H1 (cell line): ENCODE measurements around the gene RBM25. TPM values are rescaled to one million over a fixed set of nuclear protein-coding genes. Genes with fewer than 3 reads are reported as not detected.

Experiments used
- CTCF ChIA-PET: fragments of 300-600 bp; sonication (Branson Sonifier 250); formaldehyde crosslinking; loops from one replicate; lab custom pipeline; 2021; ENCODE audit not compliant: partially characterized antibody; lab: Charles Lee
- POLR2A ChIA-PET: fragments of 300-600 bp; sonication (Branson Sonifier 250); formaldehyde crosslinking; loops from one replicate; lab custom pipeline; 2021; ENCODE audit warnings: inconsistent platforms; ENCODE audit not compliant: partially characterized antibody; lab: Charles Lee
- DNase-seq, 2 experiments: peaks; one replicate each; pipeline versions ENCODE4 v3.0.0 to v3.0.0-alpha.2; 2010 to 2022; ENCODE audit warnings: low spot score in 2 of 2, low read depth in 1 of 2, mixed read lengths in 1 of 2
- FAIRE-seq: peaks from 2 replicates; lab custom pipeline; 2011; peaks lifted over from hg19 to GRCh38; lab: Jason Lieb, UNC
- H2AFZ ChIP-seq: 2 replicates; pipeline ENCODE4 v1.8.1; 2012; ENCODE audit warnings: low read length, inconsistent platforms
- H2AK5ac ChIP-seq: 2 replicates; pipeline ENCODE4 v1.6.1; 2013; ENCODE audit warnings: low read depth, low read length
- H2BK120ac ChIP-seq: replicated peaks from 2 replicates; pipeline ENCODE3; 2013; ENCODE audit warnings: low read depth, low read length, inconsistent platforms
- H2BK12ac ChIP-seq: 2 replicates; pipeline ENCODE4 v1.6.1; 2013; ENCODE audit warnings: low read depth, low read length
- H2BK15ac ChIP-seq: 2 replicates; pipeline ENCODE4 v1.6.1; 2013; ENCODE audit warnings: low read length
- H2BK20ac ChIP-seq: 2 replicates; pipeline ENCODE4 v1.6.1; 2013; ENCODE audit warnings: low read length
- H2BK5ac ChIP-seq: 2 replicates; pipeline ENCODE4 v1.6.1; 2013; ENCODE audit warnings: low read depth, low read length
- H3K14ac ChIP-seq: 2 replicates; pipeline ENCODE4 v1.6.1; 2013; ENCODE audit warnings: inconsistent platforms; ENCODE audit not compliant: insufficient read length
- H3K18ac ChIP-seq: 2 replicates; pipeline ENCODE4 v1.6.1; 2013; ENCODE audit warnings: low read length; ENCODE audit errors: extremely low read depth
- H3K23ac ChIP-seq: 2 replicates; pipeline ENCODE4 v1.6.1; 2013; ENCODE audit warnings: inconsistent platforms; ENCODE audit not compliant: insufficient read length
- H3K23me2 ChIP-seq: 2 replicates; pipeline ENCODE4 v1.6.1; 2013; ENCODE audit warnings: low read depth, low read length
- H3K27ac ChIP-seq: 2 replicates; pipeline ENCODE4 v1.6.1; 2011; ENCODE audit warnings: low read depth, low read length, inconsistent platforms
- H3K27me3 ChIP-seq, 4 experiments: replicated peaks in 1 of 4; 1 replicate in 1 of 4; 2 replicates in 3 of 4; pipeline versions ENCODE4 v1.6.1 to v1.8.1; 2011 to 2013; ENCODE audit warnings: low read length in 3 of 4, mild to moderate bottlenecking in 3 of 4, inconsistent platforms in 2 of 4, mixed read lengths in 2 of 4, moderate library complexity in 1 of 4; ENCODE audit not compliant: control insufficient read depth in 3 of 4, insufficient read depth in 3 of 4; ENCODE audit errors: extremely low read depth in 1 of 4
- H3K36me3 ChIP-seq, 4 experiments: 2 replicates each; pipeline versions ENCODE4 v1.6.1 to v1.8.1; 2011 to 2013; ENCODE audit warnings: mild to moderate bottlenecking in 4 of 4, low read length in 3 of 4, moderate library complexity in 2 of 4, control low read depth in 1 of 4, inconsistent platforms in 1 of 4; ENCODE audit not compliant: insufficient read depth in 4 of 4, control insufficient read depth in 2 of 4
- H3K4ac ChIP-seq: replicated peaks from 2 replicates; pipeline ENCODE3; 2013; ENCODE audit warnings: low read length, low read depth, mixed read lengths, inconsistent platforms; ENCODE audit not compliant: insufficient read length
- H3K4me1 ChIP-seq, 4 experiments: replicated peaks in 1 of 4; 1 replicate in 1 of 4; 2 replicates in 3 of 4; pipeline versions ENCODE4 v1.6.1 to v1.8.1; 2011 to 2013; ENCODE audit warnings: low read length in 3 of 4, inconsistent platforms in 2 of 4, mixed read lengths in 1 of 4; ENCODE audit not compliant: insufficient read depth in 4 of 4, control insufficient read depth in 3 of 4
- H3K4me2 ChIP-seq, 2 experiments: 2 replicates each; pipeline versions ENCODE4 v1.6.1 to v1.8.1; 2011 to 2013; ENCODE audit warnings: low read depth in 2 of 2, low read length in 2 of 2, control low read depth in 1 of 2, inconsistent platforms in 1 of 2, mild to moderate bottlenecking in 1 of 2; ENCODE audit not compliant: insufficient read depth in 1 of 2
- H3K4me3 ChIP-seq, 4 experiments: fragments of 200-600, 300-600 bp in 1 of 4; sonication (generic), shearing (Covaris generic), sonication (Bioruptor Twin) in 1 of 4; 2 replicates each; pipeline versions ENCODE4 v1.5.1 to v1.8.1; 2011 to 2016; ENCODE audit warnings: low read length in 4 of 4, low read depth in 3 of 4, control low read depth in 2 of 4, inconsistent platforms in 2 of 4, mild to moderate bottlenecking in 2 of 4, mixed read lengths in 1 of 4, moderate library complexity in 1 of 4; ENCODE audit not compliant: insufficient read depth in 2 of 4; ENCODE audit errors: extremely low read depth in 1 of 4
- H3K56ac ChIP-seq: replicated peaks from 2 replicates; pipeline ENCODE3; 2013; ENCODE audit warnings: low read depth, mild to moderate bottlenecking, mixed read lengths, low read length, inconsistent platforms; ENCODE audit not compliant: insufficient read length
- H3K79me1 ChIP-seq: 2 replicates; pipeline ENCODE4 v1.6.1; 2013; ENCODE audit warnings: low read depth, low read length, control low read depth
- H3K79me2 ChIP-seq, 2 experiments: 2 replicates each; pipeline versions ENCODE4 v1.6.1 to v1.8.1; 2012 to 2013; ENCODE audit warnings: low read length in 2 of 2, mild to moderate bottlenecking in 2 of 2, inconsistent platforms in 1 of 2; ENCODE audit not compliant: insufficient read depth in 2 of 2, control insufficient read depth in 1 of 2
- H3K9ac ChIP-seq, 4 experiments: replicated peaks in 1 of 4; 1 replicate in 1 of 4; 2 replicates in 3 of 4; pipeline versions ENCODE4 v1.6.1 to v1.8.1; 2011 to 2013; ENCODE audit warnings: low read depth in 3 of 4, low read length in 3 of 4, control low read depth in 2 of 4, mild to moderate bottlenecking in 2 of 4, moderate library complexity in 2 of 4, inconsistent platforms in 1 of 4; ENCODE audit errors: extremely low read depth in 1 of 4
- H3K9me3 ChIP-seq, 2 experiments: 2 replicates each; pipeline versions ENCODE4 v1.6.1 to v1.8.1; 2012 to 2013; ENCODE audit warnings: mild to moderate bottlenecking in 2 of 2, moderate library complexity in 2 of 2, control low read depth in 1 of 2, inconsistent platforms in 1 of 2, low read depth in 1 of 2, low read length in 1 of 2, mixed read lengths in 1 of 2; ENCODE audit not compliant: insufficient read depth in 2 of 2
- H4K20me1 ChIP-seq, 2 experiments: replicated peaks in 1 of 2; 2 replicates each; pipeline versions ENCODE3 to v1.8.1; 2011 to 2013; ENCODE audit warnings: inconsistent platforms in 2 of 2, low read length in 2 of 2, mild to moderate bottlenecking in 1 of 2; ENCODE audit not compliant: insufficient read depth in 2 of 2, control insufficient read depth in 1 of 2
- H4K5ac ChIP-seq: 2 replicates; pipeline ENCODE4 v1.6.1; 2013; ENCODE audit warnings: low read length, low read depth, mixed read lengths, inconsistent platforms; ENCODE audit not compliant: insufficient read length
- H4K8ac ChIP-seq: 2 replicates; pipeline ENCODE4 v1.8.0; 2013; ENCODE audit warnings: mild to moderate bottlenecking, moderate library complexity, low read length, inconsistent platforms; ENCODE audit not compliant: insufficient read depth; ENCODE audit errors: extremely low read depth
- H4K91ac ChIP-seq: replicated peaks from 2 replicates; pipeline ENCODE3; 2013; ENCODE audit warnings: low read length, mixed read lengths, inconsistent platforms; ENCODE audit not compliant: insufficient read length
- ATF3 ChIP-seq: IDR thresholded peaks from 2 replicates; pipeline ENCODE4 v1.6.1; 2011; ENCODE audit warnings: low read depth, mild to moderate bottlenecking, low read length; ENCODE audit not compliant: insufficient read depth
- EGR1 ChIP-seq: IDR thresholded peaks from 2 replicates; pipeline ENCODE4 v1.6.1; 2011; ENCODE audit warnings: low read depth, low read length, borderline replicate concordance
- KDM4A ChIP-seq: IDR thresholded peaks from one replicate; pipeline ENCODE4 v1.7.1; 2012; ENCODE audit warnings: low read depth, mild to moderate bottlenecking, moderate library complexity, low read length, inconsistent platforms; ENCODE audit not compliant: severe bottlenecking
- KDM5A ChIP-seq: fragments of 200-600 bp; IDR thresholded peaks from 2 replicates; pipeline ENCODE4 v1.7.1; 2012; ENCODE audit warnings: mild to moderate bottlenecking, low read length, inconsistent platforms, mixed read lengths
- YY1 ChIP-seq: IDR thresholded peaks from 2 replicates; pipeline ENCODE4 v1.6.1; 2011; ENCODE audit warnings: low read depth, mild to moderate bottlenecking, low read length
- WGBS, 2 experiments: shearing (Covaris generic) in 1 of 2; methylation state at CpG; one replicate each; pipeline versions ENCODE4 v1.1.6 to v1.1.7; 2013 to 2015; ENCODE audit warnings: low lambda C conversion rate in 2 of 2, mixed read lengths in 2 of 2, inconsistent platforms in 1 of 2, low coverage in 1 of 2, missing lambda C conversion rate in 1 of 2; ENCODE audit not compliant: insufficient replicate concordance in 2 of 2, insufficient coverage in 1 of 2, insufficient read length in 1 of 2; ENCODE audit errors: extremely low coverage in 1 of 2, missing lambda C conversion rate in 1 of 2; 5-methylcytosine and 5-hydroxymethylcytosine counted together
- polyA plus RNA-seq, 7 experiments: library from polyadenylated mRNA; depleted of rRNA in 3 of 7; stranded (reverse) in 5 of 7; unstranded in 2 of 7; fragments of >200 nt in 5 of 7; fragments of 200-250 nt in 2 of 7; gene quantifications; 1 replicate in 5 of 7; 2 replicates in 1 of 7; 4 replicates in 1 of 7; pipeline versions ENCODE4 v1.2.1 to v1.2.3, GENCODE V29; 2011 to 2013; ENCODE audit warnings: missing spikeins in 2 of 7, mixed read lengths in 2 of 7
- total RNA-seq: library from RNA; stranded (reverse); fragmentation: NEBNext Ultra II Directional; extraction: Animal tissue kit (Norgen Biotek cat#: 25700); gene quantifications from 2 replicates; pipeline ENCODE4 v1.2.1, GENCODE V29; 2021

RBM25 gene
- total and polyA plus RNA-seq, 2 of the 8 experiments (the other 6 are each of a cell fraction or from before 2014, with no cell fraction given) = 25.6 to 134 TPM

GRCh38 chr14:73133795-73134194 is 75.5 kb downstream of the RBM25 start:
- no peak overlapping the region for H2BK15ac ChIP-seq
- WGBS, 2 experiments = 85% methylated on average over 3 of the region's 3 CpGs; no CpG with 5 or more reads in 1 of the 2 experiments
- H3K18ac ChIP-seq = no peak overlapping the region
- no peak overlapping the region for H2BK5ac ChIP-seq
- H4K5ac ChIP-seq = no peak overlapping the region
- no peak overlapping the region for H2BK20ac ChIP-seq
- H2BK12ac ChIP-seq = no peak overlapping the region
- CTCF ChIA-PET = interaction anchor here (0.6 kb wide), 1 partner anchor 493 kb away, joined by 3 read pairs; no protein-coding TSS in a partner anchor
- H3K14ac ChIP-seq = no peak overlapping the region
- H4K20me1 ChIP-seq = peaks cover 0 to 8% of the 10 kb centered on the region in 2 experiments
- DNase-seq (no peak), FAIRE-seq (no peak)
- H2AFZ ChIP-seq = no peak overlapping the region
- no peak overlapping the region for H3K56ac ChIP-seq
- H3K4me1 ChIP-seq = peaks cover 0 to 7% (median 2%) of the 10 kb centered on the region in 4 experiments; a peak in 3 of 7 replicates
- H3K23ac ChIP-seq = no peak overlapping the region
- H3K4ac ChIP-seq = no peak overlapping the region
- no peak overlapping the region for H3K9ac ChIP-seq
- no peak overlapping the region for H2BK120ac ChIP-seq
- no peak overlapping the region for H3K4me2 ChIP-seq
- H3K79me2 ChIP-seq = peaks cover 0 to 15% of the 10 kb centered on the region in 2 experiments; a peak in 2 of 4 replicates
- H3K79me1 ChIP-seq = peaks cover 5% of the 10 kb centered on the region; the same call in 1 of the 2 replicates
- H2AK5ac ChIP-seq = no peak overlapping the region
- H3K27me3 ChIP-seq = no peaks in the 10 kb centered on the region
- no peak overlapping the region for H4K91ac ChIP-seq
- no peak overlapping the region for H3K4me3 ChIP-seq
- H3K9me3 ChIP-seq = peaks cover 0 to 2% of the 10 kb centered on the region in 2 experiments; a peak in 1 of 4 replicates
- H3K27ac ChIP-seq = no peak overlapping the region
- POLR2A ChIA-PET = interaction anchor here (1.3 kb wide), 1 partner anchor 8 kb away, joined by 3 read pairs; no protein-coding TSS in a partner anchor
- H3K36me3 ChIP-seq = no peaks in the 10 kb centered on the region
- H4K8ac ChIP-seq = no peak overlapping the region
- peaks cover 10% of the 10 kb centered on the region for H3K23me2 ChIP-seq
- TF ChIP-seq KDM5A = no peak
- no peak for TF ChIP-seq EGR1
- no peak for TF ChIP-seq ATF3
- TF ChIP-seq KDM4A = no peak
- no peak for TF ChIP-seq YY1
